SIG-M5 (cell line): ENCODE results near the gene LRRTM4.
"Not testable (repeated sequence)": the region's sequence is repeated elsewhere in the genome, so short reads cannot be mapped to it uniquely, and the experiment has no call there.

Experiments
- DNase-seq: peaks from one replicate; lab custom pipeline; 2025; lab: John Stamatoyannopoulos, UW

The LRRTM4 gene

GRCh38 chr2:76745605-76746004 lies 776.6 kb downstream of the LRRTM4 start:
- no peak for DNase-seq

GRCh38 chr2:76737607-76738006 lies 784.6 kb downstream of the LRRTM4 start:
- no peak for DNase-seq

- no peak for DNase-seq
These were observed 788.4 kb downstream of the LRRTM4 start for GRCh38 chr2:76733736-76734135.

GRCh38 chr2:76731157-76731556 lies 791.0 kb downstream of the LRRTM4 start:
- DNase-seq, result no peak

GRCh38 chr2:76730021-76730420 lies 792.2 kb downstream of the LRRTM4 start:
- no peak for DNase-seq

GRCh38 chr2:76721226-76721625 lies 801.0 kb downstream of the LRRTM4 start:
- DNase-seq, result no peak

GRCh38 chr2:76713312-76713711 lies 808.9 kb downstream of the LRRTM4 start:
- DNase-seq, result no peak

GRCh38 chr2:76711490-76711889 lies 810.7 kb downstream of the LRRTM4 start:
- DNase-seq, result no peak

- DNase-seq, result no peak
These were observed 821.3 kb downstream of the LRRTM4 start for GRCh38 chr2:76700894-76701293.

GRCh38 chr2:76697998-76698713 lies 824.0 kb downstream of the LRRTM4 start:
- DNase-seq, result not testable (repeated sequence)
